NCI-H1436 (cell line): ENCODE data around the gene CTAG1A.
"Not testable (repeated sequence)": the region's sequence is repeated elsewhere in the genome, so short reads cannot be mapped to it uniquely, and the experiment has no call there.

Source experiments
- DNase-seq: peaks from one replicate; lab custom pipeline; 2025; lab: John Stamatoyannopoulos, UW

Gene CTAG1A

GRCh38 chrX:154573061-154573460, 11.9 kb upstream of the CTAG1A start:
- not testable (repeated sequence) for DNase-seq

DNA sequence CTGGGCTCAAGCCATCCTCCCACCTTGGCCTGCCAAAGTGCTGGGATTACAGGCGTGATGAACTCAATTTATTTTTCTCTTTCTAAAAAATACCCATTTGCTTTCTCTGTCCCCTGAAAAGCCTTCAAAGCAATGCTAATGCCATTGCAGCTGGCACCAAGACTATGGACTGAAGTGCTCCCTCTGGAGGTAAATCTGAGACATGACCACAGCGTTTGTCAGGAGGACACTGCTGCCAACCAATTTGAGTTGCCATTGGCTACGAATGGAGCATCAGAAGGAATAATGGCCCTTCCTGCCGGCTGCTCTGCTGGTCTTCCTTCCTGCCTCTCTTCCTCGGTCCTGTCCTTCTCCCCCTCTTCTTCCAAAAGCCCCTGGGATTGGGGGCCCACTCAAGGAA, 9.9 kb upstream of the CTAG1A start:
- DNase-seq: not testable (repeated sequence)

DNA sequence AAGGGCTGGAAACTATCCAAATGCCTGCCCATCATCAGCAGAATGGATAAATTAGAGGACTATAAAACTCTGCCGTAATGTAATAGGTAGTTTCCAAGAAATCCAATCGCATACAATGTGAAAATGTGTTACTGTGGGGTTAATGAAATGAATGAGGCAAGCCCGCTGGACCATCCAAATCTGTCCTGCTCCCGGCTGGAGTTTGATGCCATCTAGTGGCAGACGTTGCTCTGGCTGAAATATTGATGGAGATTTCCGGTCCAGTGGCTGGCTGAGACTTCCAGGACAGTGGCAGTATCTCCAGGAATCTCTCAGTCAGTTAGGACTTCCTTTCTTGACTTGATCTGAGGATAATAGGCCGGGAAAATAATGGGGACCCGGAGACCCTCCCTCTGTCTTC, 1.9 kb upstream of the CTAG1A start:
- DNase-seq: not testable (repeated sequence)

- DNase-seq: not testable (repeated sequence)
Measured at GRCh38 chrX:154590415-154590814, 5.5 kb downstream of the CTAG1A start.

- DNase-seq: no peak
Measured at GRCh38 chrX:154592505-154592904, 7.6 kb downstream of the CTAG1A start.

GRCh38 chrX:154593201-154593600, 8.3 kb downstream of the CTAG1A start:
- no peak for DNase-seq

- DNase-seq: no peak
Measured at GRCh38 chrX:154594491-154594890, 9.6 kb downstream of the CTAG1A start.

- no peak for DNase-seq
Measured at GRCh38 chrX:154595559-154596249, 10.8 kb downstream of the CTAG1A start.

- no peak for DNase-seq
Measured at GRCh38 chrX:154596290-154596929, 11.5 kb downstream of the CTAG1A start.

DNA sequence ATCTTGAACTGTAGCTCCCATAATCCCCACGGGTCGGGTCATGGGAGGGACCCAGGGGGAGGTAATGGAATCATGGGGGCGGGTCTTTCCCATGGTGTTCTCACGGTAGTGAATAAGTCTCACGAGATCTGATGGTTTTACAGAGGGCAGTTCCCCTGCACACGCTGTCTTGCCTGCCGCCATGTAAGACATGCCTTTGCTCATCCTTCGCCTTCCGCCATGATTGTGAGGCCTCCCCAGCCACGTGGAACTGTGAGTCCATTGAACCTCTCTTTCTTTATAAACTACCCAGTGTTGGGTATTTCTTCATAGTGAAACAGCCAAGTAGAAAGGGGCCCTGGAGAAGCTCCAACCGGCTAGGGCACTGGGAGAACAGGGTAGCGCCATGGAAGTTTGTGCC, 12.3 kb downstream of the CTAG1A start:
- DNase-seq: no peak

- no peak for DNase-seq
Measured at GRCh38 chrX:154598656-154599055, 13.7 kb downstream of the CTAG1A start.

- no peak for DNase-seq
Measured at GRCh38 chrX:154599531-154599930, 14.6 kb downstream of the CTAG1A start.

- no peak for DNase-seq
Measured at GRCh38 chrX:154600759-154601374, 15.9 kb downstream of the CTAG1A start.

GRCh38 chrX:154602226-154602625, 17.3 kb downstream of the CTAG1A start:
- DNase-seq: no peak

DNA sequence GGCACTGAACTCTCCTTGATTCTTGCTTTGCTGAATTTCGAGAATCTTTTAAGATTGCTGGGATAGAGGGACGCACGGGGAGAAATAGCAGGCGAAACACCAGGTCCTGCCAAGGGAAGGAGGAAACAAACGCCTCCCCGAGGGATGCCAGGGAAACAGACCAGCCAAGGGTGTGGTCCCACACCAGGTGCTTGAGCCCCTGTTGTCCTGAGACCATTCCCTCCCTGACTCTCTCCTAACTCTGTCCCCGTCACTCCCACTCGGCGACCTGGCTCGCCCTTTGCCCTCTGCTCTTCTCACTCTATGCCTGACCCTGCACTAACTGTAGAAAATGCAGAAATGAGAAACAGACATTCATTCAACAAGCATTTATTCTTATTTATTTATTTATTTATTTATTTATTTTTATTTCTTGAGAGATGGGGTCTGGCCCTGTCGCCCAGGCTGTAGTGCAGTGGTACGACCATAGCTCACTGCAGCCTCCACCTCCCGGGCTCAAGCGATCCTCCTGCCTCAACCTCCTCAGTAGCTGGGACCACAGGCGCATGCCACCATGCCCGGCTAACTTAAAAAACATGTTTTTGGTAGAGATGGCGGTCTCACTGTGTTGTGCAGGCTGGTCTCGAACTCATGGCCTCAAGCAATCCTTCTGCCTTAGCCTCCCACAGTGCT, 18.0 kb downstream of the CTAG1A start:
- no peak for DNase-seq

- DNase-seq: no peak
Measured at GRCh38 chrX:154603438-154604430, 18.8 kb downstream of the CTAG1A start.

DNA sequence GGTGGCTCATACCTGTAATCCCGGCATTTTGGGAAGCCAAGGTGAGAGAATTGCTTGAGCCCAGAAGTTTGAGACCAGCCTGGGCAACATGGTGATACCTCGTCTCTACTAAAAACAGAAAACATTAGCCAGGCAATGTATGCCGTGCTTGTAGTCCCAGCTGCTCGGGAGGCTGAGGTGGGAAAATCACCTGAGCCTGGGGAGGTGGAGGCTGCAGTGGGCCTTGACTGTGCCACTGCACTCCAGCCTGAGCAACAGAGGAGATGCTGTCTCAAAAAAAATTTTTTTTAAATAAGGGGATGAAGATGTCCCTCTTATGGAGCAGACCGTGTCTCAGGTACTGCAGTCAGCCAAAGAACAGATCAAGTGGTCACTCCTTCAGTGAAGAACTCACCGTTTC, 20.6 kb downstream of the CTAG1A start:
- no peak for DNase-seq

- DNase-seq: no peak
Measured at GRCh38 chrX:154607370-154607769, 22.4 kb downstream of the CTAG1A start.

DNA sequence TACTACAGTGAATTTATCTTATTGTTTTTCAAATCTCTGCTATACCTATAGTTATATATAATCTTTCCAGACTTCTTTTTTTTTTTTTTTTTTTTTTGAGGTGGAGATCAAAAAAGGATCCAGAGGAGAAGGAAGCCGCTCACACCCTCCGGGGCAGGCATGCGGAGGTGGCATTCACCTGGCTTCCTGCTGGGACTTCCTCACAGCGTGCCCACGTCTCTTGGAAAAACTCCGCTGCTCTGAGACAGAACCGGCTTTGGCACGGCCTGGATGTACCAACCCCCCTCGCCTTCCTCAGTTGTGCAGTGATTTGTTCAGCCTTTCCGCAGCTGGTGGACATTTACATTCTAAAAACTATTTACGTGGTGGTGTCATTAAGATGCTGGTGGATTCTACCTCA, 23.0 kb downstream of the CTAG1A start:
- DNase-seq: not testable (repeated sequence)

- not testable (repeated sequence) for DNase-seq
Measured at GRCh38 chrX:154608823-154609222, 23.9 kb downstream of the CTAG1A start.

DNA sequence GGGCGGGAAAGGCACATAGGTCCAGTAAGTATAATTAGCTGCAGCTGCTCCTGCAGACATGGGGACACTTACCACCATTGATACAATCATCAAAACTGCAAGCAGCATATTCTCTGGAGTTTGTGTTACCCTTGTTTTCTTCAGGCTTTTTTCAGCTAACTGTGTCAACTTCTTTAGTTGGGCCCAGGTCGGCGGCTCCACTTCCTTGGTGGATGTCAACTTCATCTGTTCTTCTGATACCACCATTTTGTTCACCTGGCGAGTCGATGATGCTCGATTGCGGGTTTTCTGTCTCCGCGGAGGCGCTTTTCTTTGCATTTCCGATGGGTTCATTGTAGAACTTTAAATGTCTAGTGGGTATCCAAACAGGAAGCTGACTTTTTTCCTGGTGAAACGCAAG, 26.2 kb downstream of the CTAG1A start:
- not testable (repeated sequence) for DNase-seq

- DNase-seq: not testable (repeated sequence)
Measured at GRCh38 chrX:154613586-154613985, 28.7 kb downstream of the CTAG1A start.
